Fibroblast of villous mesenchyme (primary cell): ENCODE measurements around the gene C4orf36. TPM values are rescaled to one million over a fixed set of nuclear protein-coding genes. Genes with fewer than 3 reads are reported as not detected.

Experiments used
- DNase-seq: peaks from one replicate; pipeline ENCODE4 v3.0.0-alpha.2; 2010; ENCODE audit warnings: low read depth
- H3K4me3 ChIP-seq: 2 replicates; pipeline ENCODE4 v1.5.1; 2011; ENCODE audit warnings: low read depth, mild to moderate bottlenecking, low read length
- CTCF ChIP-seq: IDR thresholded peaks from 2 replicates; pipeline ENCODE4 v1.5.1; 2012; ENCODE audit warnings: low read depth, mild to moderate bottlenecking, low read length; ENCODE audit not compliant: insufficient read depth
- total RNA-seq: library from RNA; depleted of rRNA; stranded (reverse); fragments of >200 nt; gene quantifications from 2 replicates; pipeline ENCODE4 v1.2.3, GENCODE V29; 2012

C4orf36 gene
- 0.64 and 1.3 TPM in 2 replicates for total RNA-seq

GRCh38 chr4:86891762-86892635, at the start of gene C4orf36:
Gene C4orf36 (minus strand): TSS chr4:86892422. CDS start chr4:86891520, 902 bp downstream.
- DNase-seq: peak; percentile 24
- no peak for TF ChIP-seq CTCF
- H3K4me3 ChIP-seq: peak within 1 kb of the TSS; percentile 73

- TF ChIP-seq CTCF: no peak
- no peak overlapping the region for H3K4me3 ChIP-seq
Measured at GRCh38 chr4:86940920-86941460, 48.8 kb upstream of the C4orf36 start.

GRCh38 chr4:86939729-86940575, 47.7 kb upstream of the C4orf36 start:
- H3K4me3 ChIP-seq: no peak overlapping the region
- TF ChIP-seq CTCF: no peak
- DNase-seq: peak; percentile 69

More at GRCh38 chr4:86940920-86941460, 48.8 kb upstream of the C4orf36 start:
- DNase-seq: no peak

- no peak for TF ChIP-seq CTCF
- peak; percentile 21 for DNase-seq
- no peak overlapping the region for H3K4me3 ChIP-seq
Measured at GRCh38 chr4:86938771-86939520, 46.7 kb upstream of the C4orf36 start.

GRCh38 chr4:86935853-86936733, 43.9 kb upstream of the C4orf36 start:
- peak overlapping the region; percentile 88 for H3K4me3 ChIP-seq
- no peak for TF ChIP-seq CTCF
- DNase-seq: peak; percentile 86
